GM21423 (cell line): ENCODE results near the gene UBE2R2.
"Not testable (repeated sequence)": the region's sequence is repeated elsewhere in the genome, so short reads cannot be mapped to it uniquely, and the experiment has no call there.

Experiments used
- ATAC-seq: cut with Tn5 transposase; IDR thresholded peaks from one replicate; pipeline ENCODE4 v1.9.1; 2021; ENCODE audit warnings: mild to moderate bottlenecking, moderate library complexity; ENCODE audit not compliant: unreplicated experiment

UBE2R2 gene

DNA sequence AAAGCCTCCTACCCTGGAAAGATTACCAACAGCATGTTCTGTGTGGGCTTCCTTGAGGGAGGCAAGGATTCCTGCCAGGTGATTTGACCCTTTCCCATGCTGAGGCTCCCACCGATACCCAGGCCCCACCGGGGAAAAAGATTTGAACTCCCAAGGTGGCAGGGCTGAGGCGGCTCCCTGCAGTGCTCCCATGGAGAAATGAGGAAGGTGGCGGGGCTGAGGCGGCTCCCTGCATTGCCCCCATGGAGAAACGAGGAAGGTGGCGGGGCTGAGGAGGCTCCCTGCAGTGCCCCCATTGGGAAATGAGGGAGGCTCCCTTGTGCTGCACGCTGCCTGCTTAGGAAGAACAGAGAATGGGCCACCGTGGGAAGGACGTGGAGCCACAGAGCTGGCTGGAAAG lies 18.4 kb upstream of the UBE2R2 start:
- ATAC-seq = no peak

DNA sequence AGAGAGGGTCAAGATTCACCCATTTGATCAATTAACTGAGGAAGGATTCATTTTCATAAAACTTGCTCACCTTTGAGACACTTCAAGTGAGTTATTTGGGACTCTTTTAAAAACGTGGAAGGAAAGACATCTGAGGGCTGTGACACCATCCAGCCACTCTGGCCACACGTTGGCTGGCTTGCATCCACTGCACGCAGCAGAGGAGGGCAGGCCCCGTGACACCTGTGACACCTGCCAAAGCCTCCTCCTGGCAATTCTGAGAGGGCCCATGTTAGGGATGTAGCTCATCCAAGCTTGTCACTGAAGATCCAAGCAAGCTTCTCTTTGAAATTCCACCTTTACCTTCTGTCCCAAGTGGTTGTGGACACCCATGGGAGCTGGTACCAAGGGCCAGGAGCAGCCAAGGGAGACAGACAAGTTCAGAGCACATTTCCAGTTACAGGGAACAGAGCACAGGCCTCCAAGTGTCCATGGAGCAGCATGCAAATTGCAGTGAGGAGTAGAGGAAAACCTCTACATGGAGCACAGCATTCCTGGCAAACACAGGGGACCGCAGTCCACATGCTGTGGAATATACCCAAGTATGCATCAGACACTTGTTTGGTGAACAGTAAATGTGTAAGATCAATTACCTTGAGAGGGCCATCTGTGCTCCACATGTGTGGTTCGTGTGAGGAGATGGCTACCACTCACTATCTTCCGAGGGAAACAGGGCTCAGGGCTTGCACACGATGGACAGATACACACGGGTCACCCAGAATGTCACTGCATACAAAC lies 16.8 kb upstream of the UBE2R2 start:
- no peak for ATAC-seq

DNA sequence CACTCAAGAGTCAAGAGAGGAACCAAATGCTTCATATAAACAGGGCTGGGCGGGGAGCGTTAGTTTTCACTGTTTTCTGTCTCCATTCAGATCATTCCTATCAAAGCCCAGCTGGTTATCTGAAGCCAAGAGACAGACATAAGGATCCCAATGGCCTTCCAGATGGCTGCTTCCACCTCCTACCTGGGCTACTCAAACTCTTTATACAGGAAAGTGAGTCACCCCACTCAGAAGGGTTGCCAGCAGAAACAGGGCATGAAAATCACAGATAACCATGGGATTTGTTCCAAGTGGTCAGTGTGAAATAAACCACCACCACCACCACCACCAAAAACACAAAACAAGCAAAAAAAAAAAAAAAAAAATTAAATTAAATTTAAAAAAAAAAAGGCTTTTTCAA lies 16.1 kb upstream of the UBE2R2 start:
- no peak for ATAC-seq

DNA sequence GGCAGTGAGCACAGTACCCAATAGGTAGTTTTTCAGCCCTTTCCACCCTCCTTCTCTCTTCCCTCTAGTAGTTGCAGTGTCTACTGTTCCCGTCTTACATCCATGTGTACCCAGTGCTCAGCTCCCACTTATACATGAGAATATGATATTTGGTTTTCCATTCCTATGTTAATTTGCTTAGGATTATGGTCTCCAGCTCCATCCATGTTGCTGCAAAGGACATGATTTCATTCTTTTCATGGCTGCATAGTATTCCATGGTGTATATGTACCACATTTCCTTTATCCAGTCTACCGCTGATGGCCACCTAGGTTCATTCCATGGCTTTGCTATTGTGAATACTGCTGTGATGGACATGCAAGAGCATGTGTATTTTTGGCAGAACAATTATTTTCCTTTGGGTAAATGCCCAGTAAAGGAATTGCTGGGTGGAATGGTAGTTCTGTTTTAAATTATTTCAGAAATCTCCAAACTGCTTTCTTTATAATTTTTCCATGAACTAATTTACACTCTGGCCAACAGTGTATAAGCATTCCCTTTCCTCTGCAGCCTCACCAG lies 14.9 kb upstream of the UBE2R2 start:
- not testable (repeated sequence) for ATAC-seq

DNA sequence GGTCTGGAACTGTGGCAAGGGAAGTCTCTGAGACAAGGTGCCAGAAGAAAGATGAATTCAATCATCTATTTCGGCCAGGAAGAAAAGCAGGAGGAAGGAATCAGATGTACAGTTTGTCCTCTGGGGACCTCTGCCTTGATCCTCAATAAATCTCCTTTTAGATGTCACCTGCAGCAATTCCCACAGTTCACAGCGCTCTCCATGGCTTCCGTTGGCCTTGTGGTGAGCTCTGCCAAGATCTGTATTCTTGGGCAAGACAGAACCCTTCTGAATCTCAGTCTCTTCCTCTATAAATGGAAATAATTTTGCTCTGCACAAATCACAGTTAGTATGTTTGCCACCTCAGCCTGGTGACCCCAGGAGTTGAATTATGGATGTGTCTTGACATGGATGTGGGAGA lies 12.8 kb upstream of the UBE2R2 start:
- not testable (repeated sequence) for ATAC-seq

DNA sequence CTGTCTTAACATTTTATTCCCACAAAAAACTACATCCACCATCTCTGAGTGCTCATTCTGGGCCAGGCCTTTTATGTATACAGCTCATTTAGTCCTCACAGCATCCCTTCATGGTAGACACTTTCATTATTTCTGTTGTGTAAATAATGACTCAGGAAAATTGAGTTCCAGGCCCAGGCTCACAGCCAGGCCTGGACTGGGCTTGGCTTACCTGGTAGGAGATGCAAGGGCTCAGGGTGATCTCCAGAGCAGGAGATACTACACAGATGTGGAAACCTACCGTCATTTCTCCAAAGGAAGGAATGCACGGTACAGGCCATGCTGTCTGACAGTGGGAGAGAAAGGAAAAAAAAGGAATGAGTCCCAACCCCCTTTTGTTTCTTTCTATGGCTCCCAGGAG lies 9.8 kb upstream of the UBE2R2 start:
- ATAC-seq = not testable (repeated sequence)

DNA sequence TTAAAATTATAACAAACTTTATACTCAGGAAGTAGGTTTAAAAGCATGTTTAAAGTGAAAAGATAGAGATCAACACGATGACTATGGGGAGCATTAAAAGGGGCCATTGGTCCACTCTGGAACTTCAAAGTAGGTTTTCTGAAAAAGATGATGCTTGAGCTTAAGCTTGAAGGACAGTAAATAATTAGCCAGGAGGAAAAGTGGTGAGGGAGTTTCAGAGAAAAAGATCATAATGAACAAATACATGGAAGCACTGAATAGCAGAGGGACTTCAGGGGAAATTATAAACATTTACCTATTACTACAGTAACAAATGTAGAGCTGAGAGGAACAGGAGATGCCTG lies 8.0 kb upstream of the UBE2R2 start:
- peak; percentile 31 for ATAC-seq

DNA sequence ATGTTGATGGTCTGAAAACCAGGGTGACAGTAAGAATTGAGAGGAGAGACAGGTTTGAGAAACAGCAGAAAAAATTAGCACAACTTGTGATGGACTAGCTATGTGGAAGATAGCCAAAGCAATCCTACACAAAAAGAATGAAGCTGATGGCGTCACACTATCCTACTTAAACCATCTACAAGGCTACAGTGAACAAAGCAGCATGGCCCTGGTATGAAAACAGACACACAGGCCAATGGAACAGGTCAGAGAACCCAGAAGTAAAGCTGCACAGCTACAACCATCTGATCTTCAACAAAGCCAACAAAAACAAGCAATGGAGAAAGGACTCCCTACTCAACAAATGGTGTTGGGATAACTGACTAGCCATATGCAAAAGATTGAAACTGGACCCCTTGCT lies 7.5 kb upstream of the UBE2R2 start:
- no peak for ATAC-seq

DNA sequence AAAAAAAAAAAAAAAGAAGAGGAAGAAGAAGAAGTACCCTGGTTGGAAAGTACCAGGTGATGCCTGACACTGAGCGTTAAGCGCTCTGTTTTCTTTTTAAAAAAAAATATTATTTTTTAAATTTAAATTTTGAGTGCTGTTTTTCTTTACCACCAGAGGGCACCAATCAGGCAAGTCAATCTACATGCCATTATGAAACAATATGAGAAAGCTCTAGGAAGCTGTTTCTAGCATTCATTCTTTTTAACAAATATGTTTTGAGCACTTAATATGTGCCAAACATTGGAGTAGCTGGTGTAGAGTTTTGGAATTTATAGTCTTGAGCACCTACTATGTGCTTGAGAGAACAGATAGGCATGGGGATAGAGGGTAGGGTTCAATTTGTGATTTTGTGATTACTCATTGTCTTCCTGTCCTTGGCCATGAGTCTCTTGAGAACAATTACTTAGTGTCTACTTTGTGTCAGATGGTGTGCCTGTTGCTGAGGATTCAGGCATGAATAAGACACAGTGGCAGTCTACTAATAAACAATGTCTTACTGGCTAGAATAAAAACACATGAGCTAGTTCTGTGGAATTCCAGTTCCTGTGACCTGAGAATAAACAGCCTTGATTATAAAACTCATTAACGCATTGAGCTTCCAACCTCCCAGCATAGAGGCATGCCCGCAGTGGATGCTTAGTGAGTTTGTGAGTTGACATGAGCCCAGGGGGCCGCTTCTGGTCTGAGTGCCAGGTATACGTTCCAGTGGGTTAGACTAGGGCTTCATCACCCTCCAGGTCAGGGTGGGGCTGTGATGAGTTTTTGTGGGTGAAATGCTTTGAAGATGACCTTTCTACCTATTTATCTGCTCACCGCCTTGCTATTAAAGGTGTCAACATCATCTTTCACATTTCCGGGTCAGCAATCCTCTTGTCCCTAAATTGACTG lies 3.0 kb upstream of the UBE2R2 start:
- no peak for ATAC-seq

DNA sequence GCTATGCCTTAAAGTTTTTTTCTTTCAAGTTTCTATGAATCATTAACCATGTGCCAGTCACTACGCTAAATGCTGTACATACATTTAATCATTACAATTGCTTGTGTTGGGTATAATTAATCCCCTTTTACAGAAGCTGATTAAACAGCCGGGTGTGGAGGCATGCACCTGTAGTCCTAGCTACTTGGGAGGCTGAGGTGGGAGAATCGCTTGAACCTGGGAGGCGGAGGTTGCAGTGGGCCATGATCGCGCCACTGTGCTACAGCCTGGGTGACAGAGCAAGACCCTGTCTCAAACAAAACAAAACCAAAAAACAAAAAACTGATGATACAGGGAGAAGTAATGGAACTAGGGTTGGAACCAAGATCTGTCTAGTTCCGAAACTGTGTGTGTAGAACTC lies 1.2 kb upstream of the UBE2R2 start:
- ATAC-seq = no peak

DNA sequence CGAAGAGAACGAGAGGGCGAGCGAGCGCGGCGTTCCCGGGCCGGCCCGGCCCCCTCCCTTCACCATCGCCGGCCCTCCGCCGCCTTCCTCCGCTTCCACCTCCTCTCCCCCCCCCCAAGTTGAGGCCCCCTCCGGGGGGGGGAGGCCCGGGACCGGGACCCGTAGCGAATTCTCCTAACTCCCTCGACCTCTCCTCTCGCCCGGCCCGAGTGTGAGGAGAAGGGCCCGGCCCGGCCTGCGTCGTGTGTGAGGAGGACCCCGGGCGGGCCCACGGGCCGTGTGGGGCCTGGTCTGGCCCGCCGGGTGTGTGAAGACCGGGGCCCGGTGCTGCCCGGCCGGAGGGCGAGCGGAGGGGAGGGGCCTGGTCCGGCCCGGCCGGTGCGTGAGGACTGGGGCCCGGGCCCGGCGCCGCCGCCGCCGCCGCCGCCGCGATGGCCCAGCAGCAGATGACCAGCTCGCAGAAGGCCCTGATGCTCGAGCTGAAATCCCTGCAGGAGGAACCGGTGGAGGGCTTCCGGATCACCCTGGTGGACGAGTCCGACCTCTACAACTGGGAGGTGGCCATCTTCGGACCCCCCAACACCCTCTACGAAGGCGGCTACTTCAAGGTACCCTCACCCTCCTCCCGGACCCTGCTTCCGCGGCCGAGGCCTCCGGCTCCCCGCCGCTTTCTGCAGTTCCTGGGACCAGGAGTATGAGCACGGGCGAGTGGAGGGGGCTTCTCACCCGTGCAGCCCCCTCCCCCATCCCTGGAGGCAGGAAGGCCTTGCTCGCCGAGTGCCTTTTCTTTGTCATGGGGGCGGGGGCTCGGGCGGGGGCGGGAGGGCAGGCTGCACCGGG lies 587 bp downstream of the UBE2R2 start:
- peak; percentile 16 for ATAC-seq

DNA sequence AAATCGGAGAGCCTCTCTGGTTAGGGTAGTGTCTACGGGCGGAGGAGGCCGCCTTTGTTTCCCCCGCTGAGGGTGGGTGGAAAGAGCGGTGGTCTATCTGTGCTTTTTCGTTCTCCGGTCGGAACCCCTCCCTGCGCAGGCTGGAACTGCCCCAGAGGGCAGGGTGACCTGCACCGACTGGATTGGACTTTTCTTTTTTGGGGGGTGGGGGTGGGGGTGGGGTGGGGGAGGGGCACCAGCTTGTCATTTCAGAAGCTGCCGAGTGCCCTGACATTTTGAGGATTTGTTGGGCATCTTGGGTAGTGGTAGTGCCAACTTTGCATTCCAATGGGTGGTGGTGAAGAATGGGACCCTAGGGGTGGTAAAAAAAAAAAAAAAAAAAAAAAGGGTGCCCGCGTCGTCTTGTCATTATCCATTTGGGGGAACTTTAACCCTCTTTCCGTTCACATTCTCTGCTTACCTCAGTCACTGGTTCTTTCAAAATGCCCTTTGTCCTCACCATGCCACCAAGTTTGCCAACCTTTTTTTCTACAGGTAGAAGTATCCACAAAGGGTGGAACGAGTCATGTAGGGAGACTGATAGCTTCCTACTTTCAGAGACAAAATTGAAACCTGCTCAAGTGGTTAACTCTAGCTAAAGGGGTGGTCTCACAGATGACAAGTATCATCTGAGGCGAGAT lies 1.3 kb downstream of the UBE2R2 start:
- ATAC-seq = no peak

DNA sequence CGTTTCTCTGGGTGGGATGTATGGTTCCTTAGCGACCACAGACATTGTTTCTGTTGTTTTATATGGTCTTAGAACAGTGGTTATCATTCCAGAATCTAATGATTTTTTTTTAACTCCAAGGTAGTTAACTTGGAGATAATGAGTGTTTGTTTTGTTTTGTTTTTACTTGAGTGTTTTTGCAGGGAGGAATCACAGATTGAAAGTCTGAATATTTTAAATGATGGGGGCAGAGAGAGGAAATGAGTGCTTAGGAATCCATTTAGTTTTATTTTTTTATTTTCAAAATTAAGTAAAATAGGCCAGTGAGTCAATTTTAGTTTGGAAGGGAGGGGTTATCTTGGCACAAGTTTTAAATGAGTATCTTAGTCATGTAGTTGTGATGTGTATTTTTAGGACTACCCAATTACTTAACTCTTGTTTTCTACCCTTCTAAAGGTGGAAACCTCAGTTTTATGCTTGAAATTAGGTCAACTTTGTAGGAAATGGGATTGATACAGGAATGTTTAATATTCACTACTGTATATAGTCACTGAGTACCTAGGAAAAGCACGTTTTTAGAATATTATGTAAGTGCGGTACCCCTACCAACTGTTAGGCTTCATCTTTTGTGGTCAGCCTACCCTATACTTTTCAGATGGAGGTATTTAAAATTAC lies 2.0 kb downstream of the UBE2R2 start:
- no peak for ATAC-seq

DNA sequence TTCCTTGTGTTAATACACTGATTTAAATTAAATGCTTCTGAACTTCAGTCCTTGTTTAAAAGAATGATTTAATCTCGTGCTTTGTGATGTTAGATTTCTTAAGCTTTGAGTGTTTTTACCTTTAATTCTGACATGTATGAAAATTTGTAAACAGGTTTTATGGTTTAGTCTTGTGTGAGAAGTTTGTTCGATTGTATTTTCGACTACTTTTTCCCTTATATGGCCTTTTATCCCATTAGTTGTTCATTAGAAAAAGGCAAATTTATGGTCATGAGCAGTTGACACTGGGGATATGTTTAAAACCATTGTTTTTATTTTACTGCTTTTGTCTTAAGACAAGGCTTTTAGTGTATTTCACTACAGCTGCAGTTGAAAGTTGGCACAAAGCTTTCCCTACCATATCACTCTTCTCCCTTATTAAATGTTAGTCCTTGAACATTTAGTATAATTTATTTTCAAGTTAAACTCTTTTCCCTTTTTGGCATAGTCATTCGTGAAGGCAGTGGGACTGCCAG lies 3.3 kb downstream of the UBE2R2 start:
- ATAC-seq = no peak

DNA sequence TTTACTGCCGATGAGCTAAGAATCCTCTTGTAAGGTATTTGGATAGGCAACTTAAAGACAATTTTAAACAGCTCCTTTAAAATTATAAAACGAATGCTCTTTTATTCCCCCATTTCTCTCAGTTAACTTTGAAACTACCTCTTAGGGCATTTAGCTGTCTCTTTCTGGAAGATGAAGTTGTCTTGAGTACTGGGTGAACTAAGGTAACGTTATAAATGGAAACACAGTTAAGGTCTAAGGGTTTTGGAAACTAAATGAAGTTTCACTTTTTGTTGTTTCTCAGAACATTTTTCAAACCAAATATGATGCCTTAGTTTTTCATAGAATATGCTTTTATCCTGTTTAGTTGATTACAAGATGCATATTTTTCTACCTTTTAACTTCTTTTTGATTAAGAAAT lies 6.8 kb downstream of the UBE2R2 start:
- ATAC-seq = no peak

DNA sequence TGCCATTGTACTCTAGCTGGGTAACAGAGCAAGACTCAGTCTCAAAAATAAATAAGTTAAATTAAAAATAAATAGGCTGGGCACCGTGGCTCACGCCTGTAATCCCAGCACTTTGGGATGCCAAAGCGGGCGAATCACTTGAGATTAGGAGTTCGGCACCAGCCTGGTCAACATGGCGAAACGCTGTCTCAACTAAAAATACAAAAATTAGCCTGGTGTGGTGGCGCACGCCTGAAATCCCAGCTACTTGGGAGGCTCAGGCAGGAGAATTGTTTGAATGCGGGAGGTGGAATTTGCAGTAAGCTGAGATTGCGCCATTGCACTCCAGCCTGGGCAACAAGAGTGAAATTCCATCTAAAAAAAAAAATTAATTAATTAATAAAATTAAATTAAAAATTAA lies 10.3 kb downstream of the UBE2R2 start:
- not testable (repeated sequence) for ATAC-seq

DNA sequence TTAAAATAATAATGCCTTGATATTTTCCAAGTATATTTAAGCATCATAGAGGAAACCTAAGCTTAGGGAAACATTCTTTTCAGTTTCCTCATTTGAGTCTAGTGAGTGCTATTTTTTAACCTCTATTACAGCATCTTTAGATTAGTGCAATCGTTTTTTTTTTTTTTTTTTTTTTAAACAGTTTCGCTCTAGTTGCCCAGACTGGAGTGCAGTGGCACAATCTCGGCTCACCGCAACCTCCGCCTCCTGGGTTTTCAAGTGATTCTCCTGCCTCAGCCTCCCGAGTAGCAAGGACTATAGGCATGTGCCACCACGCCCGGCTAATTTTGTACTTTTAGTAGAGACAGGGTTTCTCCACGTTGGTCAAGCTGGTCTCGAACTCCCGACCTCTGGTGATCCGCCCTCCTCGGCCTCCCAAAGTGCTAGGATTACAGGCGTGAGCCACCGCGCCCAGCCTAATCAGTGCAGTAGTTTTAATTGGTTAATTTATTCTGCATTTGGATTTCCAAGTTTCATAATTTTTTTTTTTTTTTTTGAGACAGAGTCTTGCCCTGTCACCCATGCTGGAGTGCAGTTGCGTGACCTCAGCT lies 12.8 kb downstream of the UBE2R2 start:
- ATAC-seq = not testable (repeated sequence)

DNA sequence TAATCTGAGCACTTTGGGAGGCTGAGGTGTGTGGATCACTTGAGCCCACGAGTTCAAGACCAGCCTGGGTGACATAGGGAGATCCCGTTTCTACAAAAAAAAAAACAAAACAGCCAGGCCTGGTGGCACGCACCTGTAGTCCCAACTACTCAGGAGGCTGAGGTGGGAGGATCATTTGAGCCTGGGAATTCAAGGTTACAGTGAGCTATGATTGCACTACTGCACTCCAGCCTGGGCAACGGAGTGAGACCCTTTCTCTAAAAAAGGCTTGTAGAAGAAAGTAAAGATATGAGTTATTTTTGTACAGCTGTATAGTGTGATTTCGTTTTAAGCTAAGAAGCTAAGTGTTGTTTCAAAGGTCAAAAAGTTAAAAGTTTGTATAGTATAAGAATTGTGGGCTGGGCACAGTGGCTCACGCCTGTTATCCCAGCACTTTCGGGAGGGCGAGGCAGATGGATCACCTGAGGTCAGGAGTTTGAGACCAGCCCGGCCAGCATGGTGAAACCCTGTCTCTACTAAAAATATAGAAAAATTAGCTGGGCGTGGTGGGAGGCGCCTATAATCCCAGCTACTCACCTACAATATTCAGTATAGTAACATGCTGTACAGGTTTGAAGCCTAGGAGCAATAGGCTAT lies 18.8 kb downstream of the UBE2R2 start:
- ATAC-seq = no peak

DNA sequence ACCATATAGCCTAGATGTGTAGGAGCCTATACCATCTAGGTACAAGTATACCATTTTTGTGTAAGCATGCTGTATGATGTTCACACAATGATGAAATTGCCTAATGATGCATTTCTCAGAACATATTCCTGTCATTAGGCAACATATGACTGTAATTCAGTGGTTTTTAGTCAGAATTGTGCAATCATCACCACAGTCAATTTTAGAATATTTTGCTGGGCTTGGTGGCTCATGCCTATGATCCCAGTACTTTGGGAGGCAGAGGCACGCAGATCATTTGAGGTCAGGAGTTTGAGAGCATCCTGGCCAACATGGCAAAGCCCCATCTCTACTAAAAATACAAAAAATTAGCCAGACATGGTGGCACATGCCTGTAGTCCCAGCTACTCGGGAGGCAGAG lies 19.3 kb downstream of the UBE2R2 start:
- ATAC-seq = not testable (repeated sequence)
